ENCODE measurements around the gene PCDH9. TPM values are rescaled to one million over a fixed set of nuclear protein-coding genes. Genes with fewer than 3 reads are reported as not detected.

The PCDH9 gene
- total RNA-seq, 1 donor from 2014 or later, result 0.90 TPM

- no peak for DNase-seq (ENCODE audit: low read depth in 2 of 2)
These were observed 142.6 kb downstream of the PCDH9 start for GRCh38 chr13:67087527-67087926.

- DNase-seq (ENCODE audit: low read depth in 2 of 2), result no peak
These were observed 143.9 kb downstream of the PCDH9 start for GRCh38 chr13:67086260-67086659.

- no peak for DNase-seq (ENCODE audit: low read depth in 2 of 2)
These were observed 146.1 kb downstream of the PCDH9 start for GRCh38 chr13:67084066-67084465.

- no peak for DNase-seq (ENCODE audit: low read depth in 2 of 2)
These were observed 146.6 kb downstream of the PCDH9 start for GRCh38 chr13:67083519-67083918.

GRCh38 chr13:67080351-67080750, 149.8 kb downstream of the PCDH9 start:
- DNase-seq (ENCODE audit: low read depth in 2 of 2), result no peak

- no peak for DNase-seq (ENCODE audit: low read depth in 2 of 2)
These were observed 152.1 kb downstream of the PCDH9 start for GRCh38 chr13:67078062-67078461.

- DNase-seq (ENCODE audit: low read depth in 2 of 2), result no peak
These were observed 153.0 kb downstream of the PCDH9 start for GRCh38 chr13:67077132-67077531.

- DNase-seq (ENCODE audit: low read depth in 2 of 2), result no peak
These were observed 153.8 kb downstream of the PCDH9 start for GRCh38 chr13:67076378-67076777.

- DNase-seq (ENCODE audit: low read depth in 2 of 2), result peak; percentile 35 to 49
These were observed 154.9 kb downstream of the PCDH9 start for GRCh38 chr13:67075239-67075638.

- DNase-seq (ENCODE audit: low read depth in 2 of 2), result no peak
These were observed 158.1 kb downstream of the PCDH9 start for GRCh38 chr13:67071918-67072598.

GRCh38 chr13:67070306-67070705, 159.8 kb downstream of the PCDH9 start:
- DNase-seq (ENCODE audit: low read depth in 2 of 2), result no peak

- no peak for DNase-seq (ENCODE audit: low read depth in 2 of 2)
These were observed 160.9 kb downstream of the PCDH9 start for GRCh38 chr13:67069117-67069767.

- no peak for DNase-seq (ENCODE audit: low read depth in 2 of 2)
These were observed 165.2 kb downstream of the PCDH9 start for GRCh38 chr13:67064920-67065319.

- no peak for DNase-seq (ENCODE audit: low read depth in 2 of 2)
These were observed 167.1 kb downstream of the PCDH9 start for GRCh38 chr13:67063036-67063435.

- no peak for DNase-seq (ENCODE audit: low read depth in 2 of 2)
These were observed 168.0 kb downstream of the PCDH9 start for GRCh38 chr13:67062160-67062559.

- no peak for DNase-seq (ENCODE audit: low read depth in 2 of 2)
These were observed 168.4 kb downstream of the PCDH9 start for GRCh38 chr13:67061750-67062149.

GRCh38 chr13:67052550-67053490, 177.3 kb downstream of the PCDH9 start:
- DNase-seq (ENCODE audit: low read depth in 2 of 2), result no peak

- no peak for DNase-seq (ENCODE audit: low read depth in 2 of 2)
These were observed 180.4 kb downstream of the PCDH9 start for GRCh38 chr13:67049744-67050143.

- no peak for DNase-seq (ENCODE audit: low read depth in 2 of 2)
These were observed 181.3 kb downstream of the PCDH9 start for GRCh38 chr13:67048821-67049150.

GRCh38 chr13:67048084-67048820, 181.9 kb downstream of the PCDH9 start:
- DNase-seq (ENCODE audit: low read depth in 2 of 2), result peak in 1 of 2 donors; percentile 69

- no peak for DNase-seq (ENCODE audit: low read depth in 2 of 2)
These were observed 184.8 kb downstream of the PCDH9 start for GRCh38 chr13:67045357-67045756.

- DNase-seq (ENCODE audit: low read depth in 2 of 2), result peak in 1 of 2 donors; percentile 2
These were observed 186.2 kb downstream of the PCDH9 start for GRCh38 chr13:67043901-67044300.
